Gastrocnemius medialis (tissue), 4 donors: ENCODE measurements around the gene SOS2.

ENCODE experiments used
- CTCF ChIP-seq, 5 experiments: fragments of 450-650 bp in 3 of 5; fragments of 200-600 bp in 2 of 5; sonication (generic) in 2 of 5; IDR thresholded peaks in 4 of 5; conservative IDR thresholded peaks in 1 of 5; 1 replicate in 4 of 5; 2 replicates in 1 of 5; pipeline ENCODE4 v1.5.1; 2016 to 2019; ENCODE audit warnings: antibody characterized with exemption in 5 of 5, mild to moderate bottlenecking in 3 of 5, moderate library complexity in 3 of 5
- POLR2A ChIP-seq, 2 donors: fragments of 450-650 bp; IDR thresholded peaks; one replicate each; pipeline ENCODE4 v1.6.1; 2017; ENCODE audit warnings: antibody characterized with exemption in 2 of 2, mild to moderate bottlenecking in 2 of 2, moderate library complexity in 2 of 2

- TF ChIP-seq CTCF (IDR thresholded peaks at IDR 0.05 in 4 of 5, conservative IDR thresholded peaks at IDR 0.05 in 1 of 5), result no peak
- no peak for TF ChIP-seq POLR2A (IDR thresholded peaks at IDR 0.05)
Observed at GRCh38 chr14:50117456-50117855, 113.9 kb downstream of the SOS2 start.
